Sciatic nerve (tissue), 2 donors: ENCODE results near the gene TMPRSS4. TPM values are rescaled to one million over a fixed set of nuclear protein-coding genes. Genes with fewer than 3 reads are reported as not detected.
A peak's percentile ranks its signal among the peaks of the same experiment; 100 is the strongest.

Experiments used
- ATAC-seq: fragments of 200-7000 bp; cut with Tn5 transposase; one replicate; pipeline ENCODE4 v1.9.1; 2020; ENCODE audit warnings: mild to moderate bottlenecking, moderate library complexity
- DNase-seq: peaks from one replicate; pipeline ENCODE4 v3.0.0-alpha.2; 2020; ENCODE audit warnings: low spot score
- intact Hi-C: fragments of 100-400 bp; cut with DNase I; formaldehyde crosslinking; loops from one replicate; pipeline ENCODE4 v1.14.2; 2022
- total RNA-seq: library from RNA; stranded (reverse); fragmentation: NEBNext Ultra II Directional; extraction: Animal tissue kit (Norgen Biotek cat#: 25700); gene quantifications from one replicate; pipeline ENCODE4 v1.2.1, GENCODE V29; 2021
- donor health status: DM: no; HTN: no; CAD: no.
- donor health status: DM: no; HTN: no; CAD: no.

The TMPRSS4 gene
- not detected for total RNA-seq

GRCh38 chr11:118076754-118077281 is at the start of gene TMPRSS4:
TMPRSS4 (plus strand) TSS chr11:118077078; CDS start chr11:118077303, 225 bp downstream.
- intact Hi-C loops = no loop called here
- DNase-seq (no peak), ATAC-seq (no peak)

DNA sequence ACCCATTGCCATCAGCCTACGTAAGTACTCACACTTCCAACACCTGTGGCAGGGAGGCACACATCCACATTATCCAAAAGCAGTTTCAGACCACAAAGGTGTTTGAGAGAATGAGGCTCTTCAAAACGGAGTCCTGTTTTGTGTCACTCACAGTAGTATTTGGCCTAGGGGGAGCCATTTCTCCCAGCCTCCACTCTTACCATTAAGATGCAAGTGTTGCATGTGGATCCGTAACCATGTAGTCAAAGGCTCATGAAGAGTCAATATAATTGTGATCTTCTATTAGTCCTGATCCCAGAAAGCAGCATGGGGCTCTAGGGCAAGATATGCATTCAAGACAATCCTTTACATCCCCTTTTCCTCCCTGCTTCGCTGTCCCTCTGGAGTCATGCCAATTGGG is 49.2 kb upstream of the TMPRSS4 start:
- no peak for DNase-seq
- intact Hi-C loops = no loop called here
- ATAC-seq = no peak

DNA sequence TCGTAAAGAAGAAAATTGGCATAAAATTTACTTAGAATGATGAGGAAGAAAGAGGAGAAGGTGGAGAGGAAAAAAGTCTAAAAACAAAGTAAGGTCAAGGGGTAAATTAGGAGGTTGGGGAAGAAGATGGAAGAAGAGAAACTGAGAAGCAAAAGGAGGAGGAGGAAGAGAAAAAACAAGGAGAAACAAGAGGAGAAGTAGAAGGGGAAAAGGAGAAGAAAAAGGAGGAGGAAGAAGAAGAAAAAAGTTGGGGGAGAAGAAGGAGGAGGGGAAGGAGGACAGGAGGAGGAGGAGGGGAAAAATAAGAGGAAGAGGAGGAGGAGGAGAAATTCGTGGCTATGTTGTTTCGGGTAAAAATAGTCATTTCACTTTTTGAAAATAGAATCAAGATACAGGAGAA is 48.3 kb upstream of the TMPRSS4 start:
- intact Hi-C loops = no loop called here
- DNase-seq (no peak), ATAC-seq (no peak)

GRCh38 chr11:118033443-118033842 is 43.4 kb upstream of the TMPRSS4 start:
- intact Hi-C loops = no loop called here
- no peak for DNase-seq

DNA sequence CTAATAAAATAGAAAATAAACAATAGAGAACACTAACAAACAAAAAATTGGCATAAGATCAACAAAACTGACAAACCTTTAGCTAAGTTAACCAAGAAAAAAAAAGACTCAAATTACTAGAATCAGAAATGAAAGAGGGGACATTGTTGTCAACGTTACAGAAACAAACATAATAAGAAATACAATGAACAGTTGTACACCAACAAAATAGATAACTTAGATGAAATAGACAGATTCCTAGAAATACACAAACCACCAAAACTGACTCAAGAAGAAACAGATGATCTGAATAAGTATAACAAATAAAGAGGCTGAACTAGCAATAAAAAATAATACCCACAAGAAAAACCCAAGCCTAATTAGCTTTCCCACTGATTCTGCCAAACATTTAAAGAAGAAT is 34.7 kb upstream of the TMPRSS4 start:
- DNase-seq = no peak
- intact Hi-C loops = no loop called here
- no peak for ATAC-seq

More at GRCh38 chr11:118033443-118033842, 43.4 kb upstream of the TMPRSS4 start:
- no peak for ATAC-seq

DNA sequence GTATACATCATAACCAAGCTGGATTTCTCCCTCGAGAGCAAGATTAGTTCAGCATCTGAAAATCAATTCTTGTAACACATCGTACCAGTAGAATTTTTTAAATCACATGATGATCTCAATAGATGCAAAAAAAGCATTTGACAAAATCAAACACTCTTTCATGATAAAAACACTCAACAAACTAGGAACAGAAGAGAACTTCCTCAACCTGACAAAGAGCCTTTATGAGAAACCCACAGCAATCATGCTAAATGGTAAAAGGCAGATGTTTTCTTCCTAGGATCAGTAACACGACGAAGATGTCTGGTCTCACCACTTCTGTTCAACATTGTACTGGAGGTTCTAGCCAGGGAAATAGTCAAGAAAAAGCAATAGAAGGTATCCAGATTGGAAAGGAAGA is 34.1 kb upstream of the TMPRSS4 start:
- ATAC-seq (no peak), DNase-seq (no peak)
- intact Hi-C loops = no loop called here

DNA sequence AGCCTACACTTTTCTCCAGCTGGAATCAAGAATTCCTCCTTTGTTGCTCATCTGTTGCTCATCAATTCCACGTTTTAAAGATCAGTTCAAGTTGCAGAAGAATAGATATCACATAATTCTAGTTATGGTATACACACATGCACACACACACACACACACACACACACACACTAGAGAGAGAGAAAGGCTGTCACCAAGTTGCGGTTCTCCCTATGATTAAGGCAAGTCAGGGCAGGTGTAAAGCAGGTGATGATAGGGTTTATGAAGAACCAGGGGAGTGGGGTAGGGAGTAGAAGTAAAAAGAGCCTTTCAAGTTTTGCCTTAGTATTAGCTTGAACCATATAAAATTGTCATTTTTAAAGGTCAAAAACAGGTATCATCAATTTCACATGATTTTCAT is 31.7 kb upstream of the TMPRSS4 start:
- intact Hi-C loops = no loop called here
- ATAC-seq (no peak), DNase-seq (no peak)

DNA sequence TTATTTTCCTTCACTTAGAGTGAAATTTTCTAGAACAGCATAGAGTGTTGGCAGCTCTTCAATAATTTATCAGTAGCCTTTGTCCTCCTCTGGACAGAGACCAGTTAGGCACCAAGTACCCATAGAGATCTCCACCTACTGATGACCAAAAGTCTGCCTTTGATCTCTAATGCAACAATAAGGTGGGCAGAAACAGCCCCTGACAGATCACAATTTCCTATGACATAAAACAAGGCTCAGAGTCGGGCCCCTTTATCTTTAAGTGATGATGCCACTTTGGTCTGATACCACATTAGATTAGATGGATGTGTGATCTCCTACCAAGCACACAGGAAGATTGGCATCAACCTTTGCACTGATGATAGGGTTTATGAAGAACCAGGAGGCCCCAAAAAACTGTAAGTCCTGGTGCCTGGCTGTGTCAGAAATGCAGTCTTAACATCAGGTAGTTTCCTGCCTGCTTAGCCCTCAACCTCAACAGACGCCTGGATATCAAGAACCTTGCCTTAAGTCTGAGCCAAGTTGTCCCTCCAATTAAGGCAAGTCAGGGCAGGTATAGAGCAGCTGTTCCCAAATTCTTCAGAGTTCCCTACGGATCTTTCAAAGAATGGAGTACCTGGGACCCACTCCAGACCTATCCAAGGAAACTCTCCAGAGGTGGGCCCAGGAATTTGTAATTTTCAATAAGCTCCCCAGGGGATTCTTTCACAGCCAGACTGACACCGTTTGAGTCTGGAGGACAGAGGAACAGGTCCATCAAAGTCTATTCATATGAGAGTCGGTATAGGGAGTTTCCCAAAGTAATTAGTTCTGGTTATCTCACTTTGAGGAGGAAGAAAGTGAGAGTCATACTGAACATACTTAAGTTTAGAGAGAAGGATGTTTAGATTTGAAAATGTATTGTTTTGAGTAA is 30.6 kb upstream of the TMPRSS4 start:
- ATAC-seq (no peak), DNase-seq (no peak)
- intact Hi-C loops = no loop called here

DNA sequence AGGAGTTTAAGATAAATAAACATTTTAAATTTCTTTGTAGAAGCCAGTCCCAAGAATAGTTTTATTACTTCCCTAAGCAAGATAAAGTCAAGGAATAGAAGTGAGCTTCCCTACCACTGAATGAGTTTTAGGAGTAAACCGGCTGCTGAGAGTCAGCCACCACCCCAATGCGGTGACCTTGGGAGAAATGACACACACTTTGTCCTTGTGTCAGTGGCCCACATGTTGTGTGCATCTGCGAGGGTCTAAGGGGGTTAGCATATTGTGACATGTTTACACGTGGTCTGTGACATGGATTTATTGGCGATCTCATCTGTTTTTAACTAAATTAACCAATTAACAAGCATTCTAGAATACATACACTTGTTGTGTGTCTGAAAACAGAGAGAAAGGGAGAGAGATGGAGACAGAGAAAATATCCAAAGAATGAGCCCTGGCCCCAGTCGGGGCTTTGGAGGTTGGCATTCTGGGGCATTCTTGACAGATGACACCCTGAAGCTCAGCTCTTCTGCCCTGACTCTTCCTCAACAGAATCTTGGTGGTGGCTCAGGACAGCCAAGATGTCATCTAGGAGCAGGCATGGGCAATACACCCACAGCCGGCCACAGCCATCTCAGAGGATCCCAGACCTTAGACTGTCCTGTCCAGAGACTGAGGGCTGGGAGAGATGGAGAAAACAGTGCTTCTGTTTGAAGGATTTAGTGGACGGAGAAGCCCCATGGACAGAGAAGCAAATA is 29.7 kb upstream of the TMPRSS4 start:
- ATAC-seq (no peak), DNase-seq (no peak)
- intact Hi-C loops = no loop called here

- DNase-seq (no peak), ATAC-seq (no peak)
- intact Hi-C loops = no loop called here
Measured at GRCh38 chr11:118047749-118048148, 29.1 kb upstream of the TMPRSS4 start.

DNA sequence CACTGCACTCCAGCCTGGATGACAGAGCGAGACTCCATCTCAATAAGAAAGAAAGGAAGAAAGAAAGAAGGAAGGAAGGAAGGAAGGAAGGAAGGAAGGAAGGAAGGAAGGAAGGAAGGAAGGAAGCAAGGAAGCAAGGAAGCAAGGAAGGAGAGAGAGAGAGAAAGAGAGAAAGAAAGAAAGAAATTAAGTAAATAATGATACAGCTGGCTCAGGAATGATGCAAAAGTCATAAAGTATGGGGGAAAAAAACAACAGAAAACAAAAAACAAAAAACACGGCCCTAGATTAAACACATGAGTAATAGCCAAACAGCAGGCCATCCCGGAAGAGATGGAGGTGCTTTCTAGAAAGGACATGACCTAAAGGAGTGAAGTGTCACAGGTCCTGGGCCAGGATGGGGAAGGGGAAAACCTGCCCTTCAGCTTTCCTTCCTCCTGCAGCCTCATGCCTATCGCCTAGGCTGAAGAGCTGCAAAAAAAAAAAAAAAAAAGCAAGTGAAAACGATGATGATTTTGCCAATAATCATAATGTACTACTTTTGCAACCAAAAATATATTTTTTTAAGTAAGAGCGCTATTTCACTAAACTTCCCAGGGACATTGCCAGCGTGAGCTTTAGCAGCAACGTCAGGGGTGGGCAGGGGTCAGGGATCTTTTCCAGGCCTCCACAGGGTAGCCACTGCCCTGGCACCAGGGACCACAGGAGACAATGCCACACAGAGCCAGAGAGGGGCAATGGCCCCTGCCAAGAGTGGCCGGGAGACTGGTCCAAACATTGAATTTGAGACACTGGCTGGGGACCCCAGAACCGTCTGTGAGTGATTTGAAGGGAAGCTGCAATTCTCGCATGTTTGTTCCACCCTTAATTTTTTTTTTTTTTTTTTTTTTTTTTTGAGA is 28.2 kb upstream of the TMPRSS4 start:
- intact Hi-C loops = no loop called here
- DNase-seq (no peak), ATAC-seq (no peak)

- intact Hi-C loops = no loop called here
- DNase-seq = no peak
- ATAC-seq = no peak
Measured at GRCh38 chr11:118049771-118050170, 27.1 kb upstream of the TMPRSS4 start.

- DNase-seq (no peak), ATAC-seq (no peak)
- intact Hi-C loops = no loop called here
Measured at GRCh38 chr11:118050208-118050891, 26.5 kb upstream of the TMPRSS4 start.

- no peak for ATAC-seq
- DNase-seq = no peak
- intact Hi-C loops = no loop called here
Measured at GRCh38 chr11:118051136-118051610, 25.7 kb upstream of the TMPRSS4 start.

- no peak for DNase-seq
- intact Hi-C loops = no loop called here
- peak; percentile 37 for ATAC-seq
Measured at GRCh38 chr11:118051611-118052461, 25.0 kb upstream of the TMPRSS4 start.

DNA sequence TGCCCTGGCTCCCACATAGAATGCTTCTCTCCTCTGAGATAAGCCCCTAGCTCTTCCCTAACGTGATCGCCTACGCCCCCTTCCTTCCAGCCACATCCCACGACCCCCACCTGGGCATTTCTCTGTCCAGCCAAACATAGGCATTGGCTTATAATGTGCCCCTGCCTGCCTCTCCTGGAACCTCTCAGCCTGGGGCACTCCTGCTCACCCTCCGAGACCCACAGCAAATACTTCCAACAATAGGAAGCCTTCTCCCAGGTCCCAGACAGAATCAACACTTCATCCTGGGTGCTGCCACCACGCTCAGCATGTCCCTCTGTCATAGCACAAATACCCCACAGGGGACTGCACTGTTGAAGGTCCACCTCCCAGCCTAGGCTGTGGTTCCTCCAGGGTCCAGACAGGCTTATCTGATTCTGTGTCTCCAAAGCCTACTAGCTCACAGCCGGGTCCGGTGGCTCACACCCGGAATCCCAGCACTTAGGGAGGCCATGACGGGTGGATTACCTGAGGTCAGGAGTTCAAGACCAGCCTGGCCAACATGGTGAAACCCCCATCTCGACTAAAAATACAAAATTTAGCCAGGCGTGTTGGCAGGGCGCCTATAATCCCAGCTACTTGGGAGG is 24.2 kb upstream of the TMPRSS4 start:
- intact Hi-C loops = no loop called here
- ATAC-seq (no peak), DNase-seq (no peak)
